Activated CD4-positive, alpha-beta T cell treated with anti-CD3 and anti-CD28 coated beads, Interleukin-2, amount 50 U/mL, for 4 hours (primary cell): ENCODE results near the gene PCGF2.
"Not testable (repeated sequence)": the region's sequence is repeated elsewhere in the genome, so short reads cannot be mapped to it uniquely, and the experiment has no call there.

ENCODE experiments used
- DNase-seq, 2 experiments: peaks; one replicate each; pipeline ENCODE4 v3.0.0-alpha.2; 2020

PCGF2 gene

DNA sequence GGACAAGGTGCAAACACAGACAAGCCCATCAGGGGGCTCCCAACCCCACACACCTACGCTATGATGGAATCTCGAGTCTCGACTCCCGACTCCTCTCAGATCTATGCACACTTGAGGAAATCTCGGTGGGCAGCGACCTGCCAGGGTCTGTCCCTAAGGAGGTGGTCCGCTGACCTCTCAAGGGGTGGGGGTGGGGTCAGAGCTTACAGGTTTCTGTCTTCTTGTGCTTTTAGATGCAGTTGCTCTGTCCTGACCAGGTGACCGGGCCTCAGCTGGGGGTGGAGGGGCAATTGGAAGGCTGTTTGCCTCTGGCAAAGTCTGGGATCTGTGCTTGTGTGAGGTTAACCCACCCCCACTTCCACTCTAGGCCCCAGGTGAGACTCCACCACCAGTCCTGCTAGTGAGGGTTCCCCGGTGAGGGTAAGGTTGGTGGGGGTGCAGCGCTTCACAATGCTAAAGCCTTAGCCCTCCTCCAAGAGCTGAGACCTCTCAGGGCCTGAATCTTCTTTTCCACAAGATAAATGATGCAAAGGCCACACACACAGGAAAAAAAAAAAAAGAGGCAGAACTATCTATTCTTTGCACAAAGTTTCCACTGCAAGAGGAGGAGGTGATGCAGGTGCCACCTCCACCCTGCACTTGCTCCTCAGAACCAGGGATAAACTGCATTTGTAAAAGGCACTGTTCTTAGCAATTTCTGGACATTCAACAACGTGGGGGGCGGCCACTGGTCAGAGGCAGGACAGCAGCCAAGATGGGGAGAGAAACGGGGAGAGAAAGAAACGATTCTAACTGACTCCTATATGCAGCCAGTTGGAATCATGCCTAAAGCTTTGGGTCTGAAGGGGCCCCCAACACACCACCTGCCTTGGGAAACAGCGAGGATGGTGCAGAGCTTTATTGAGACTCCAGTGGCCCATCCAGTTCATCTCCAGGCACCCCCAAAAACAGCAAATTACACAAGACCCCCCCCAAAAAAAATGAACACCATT is 13.9 kb downstream of the PCGF2 start:
- no peak for DNase-seq

DNA sequence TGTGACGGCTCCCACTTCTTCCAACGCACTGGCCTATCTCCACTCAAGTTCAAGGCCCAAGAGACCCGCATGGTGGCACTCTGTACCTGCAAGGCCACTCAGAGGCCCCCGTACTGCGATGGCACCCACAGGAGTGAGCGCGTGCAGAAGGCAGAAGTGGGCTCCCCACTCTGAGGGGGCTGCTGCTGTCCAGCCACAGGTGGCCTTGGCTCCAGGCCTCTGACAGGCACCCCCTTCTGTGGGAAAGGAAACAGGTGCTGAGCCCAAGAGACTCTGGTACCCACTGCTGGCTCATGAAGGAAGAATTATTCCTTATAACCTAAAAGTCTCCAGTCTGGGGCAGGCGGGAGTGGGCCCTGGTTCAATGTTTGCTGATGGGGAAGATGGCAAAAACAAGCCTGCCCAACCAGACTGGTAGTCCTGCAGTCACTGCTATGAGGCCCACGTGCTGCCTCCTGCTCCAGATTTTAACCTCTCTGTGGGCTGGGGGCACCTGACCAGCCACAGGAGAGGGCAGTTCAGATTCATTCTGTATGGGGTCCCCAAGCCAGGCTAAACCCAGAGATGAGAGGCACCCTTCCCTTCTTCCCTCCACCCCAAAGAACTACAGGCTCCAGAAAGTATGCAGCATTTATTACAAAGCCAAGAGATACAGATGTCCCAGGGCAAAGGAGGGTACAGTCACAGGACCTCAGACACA is 14.7 kb downstream of the PCGF2 start:
- DNase-seq: no peak

DNA sequence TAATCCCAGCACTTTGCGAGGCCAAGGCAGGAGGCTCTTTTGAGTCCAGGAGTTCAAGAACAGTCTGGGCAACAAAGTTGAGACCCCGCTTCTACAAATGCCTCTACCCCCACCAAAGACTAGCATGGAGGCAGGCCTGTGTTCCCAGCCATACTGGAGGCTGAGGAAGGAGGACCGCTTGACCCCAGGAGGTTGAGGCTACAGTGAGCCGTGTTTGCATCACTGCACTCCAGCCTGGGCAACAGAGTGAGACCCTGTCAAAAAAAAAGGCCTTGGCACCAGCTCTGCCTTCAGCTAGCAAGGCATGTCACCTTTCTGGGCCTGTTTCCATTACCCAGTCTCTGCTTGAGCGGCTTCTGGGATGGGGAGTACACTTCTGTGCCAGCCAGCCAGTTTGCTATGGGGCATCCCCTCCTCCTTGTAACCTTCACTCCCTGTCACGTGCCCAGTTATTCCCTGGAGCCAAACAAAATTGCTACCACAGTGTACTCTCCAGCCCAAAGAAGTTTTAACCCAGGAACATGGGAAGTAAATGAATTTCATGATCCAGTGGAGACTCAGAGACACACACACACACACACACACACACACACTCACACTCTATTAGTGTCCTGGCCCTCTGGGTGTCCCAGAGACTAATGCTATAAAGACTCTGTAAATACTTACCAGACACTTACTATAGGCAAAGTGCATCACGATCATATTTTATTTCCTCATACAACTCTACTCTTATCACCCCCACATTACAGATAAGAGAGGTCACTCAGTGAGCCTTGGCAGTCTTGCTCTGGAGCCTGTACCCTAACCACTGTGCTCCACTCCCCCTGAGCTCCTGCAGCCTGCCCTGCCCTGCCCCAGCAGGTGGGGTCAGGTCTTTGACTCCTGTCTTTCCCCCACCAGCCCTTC is 15.5 kb downstream of the PCGF2 start:
- no peak for DNase-seq

DNA sequence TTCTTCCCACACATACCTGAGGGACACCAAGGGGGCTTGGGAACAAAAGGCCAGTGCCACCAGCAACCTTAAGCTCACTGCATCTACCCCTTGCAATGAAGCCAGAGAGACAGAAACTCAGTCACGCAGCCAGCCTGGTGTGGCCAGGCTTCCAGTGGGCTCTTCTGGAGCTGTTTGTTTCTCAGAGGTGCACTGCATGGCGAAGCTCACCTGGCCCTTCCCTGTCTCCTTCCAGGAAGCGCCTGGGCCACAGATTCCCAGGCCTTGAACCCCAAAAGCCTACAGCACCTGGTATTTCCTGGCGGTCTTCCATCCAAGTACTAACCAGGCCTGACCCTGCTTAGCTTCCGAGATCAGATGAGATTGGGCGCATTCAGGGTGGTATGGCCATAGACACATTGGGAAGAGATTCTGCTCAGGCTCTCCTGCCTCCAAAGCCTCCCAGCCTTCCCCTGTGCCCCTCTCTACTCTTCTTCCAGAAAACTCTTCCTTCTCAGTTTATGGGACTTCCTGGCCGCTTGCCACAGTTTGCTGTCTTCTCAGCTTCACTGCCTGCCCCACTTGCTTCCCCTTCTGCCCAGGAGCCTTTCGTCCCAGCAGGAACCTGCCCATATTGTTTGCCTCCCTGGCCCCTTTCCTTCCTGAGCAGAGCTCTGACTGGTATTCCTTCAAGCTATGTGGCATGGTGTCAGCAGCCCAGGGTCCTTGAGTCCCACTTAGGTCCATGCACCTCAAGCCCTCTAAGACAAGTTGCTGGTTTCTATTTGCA is 16.4 kb downstream of the PCGF2 start:
- DNase-seq: no peak

DNA sequence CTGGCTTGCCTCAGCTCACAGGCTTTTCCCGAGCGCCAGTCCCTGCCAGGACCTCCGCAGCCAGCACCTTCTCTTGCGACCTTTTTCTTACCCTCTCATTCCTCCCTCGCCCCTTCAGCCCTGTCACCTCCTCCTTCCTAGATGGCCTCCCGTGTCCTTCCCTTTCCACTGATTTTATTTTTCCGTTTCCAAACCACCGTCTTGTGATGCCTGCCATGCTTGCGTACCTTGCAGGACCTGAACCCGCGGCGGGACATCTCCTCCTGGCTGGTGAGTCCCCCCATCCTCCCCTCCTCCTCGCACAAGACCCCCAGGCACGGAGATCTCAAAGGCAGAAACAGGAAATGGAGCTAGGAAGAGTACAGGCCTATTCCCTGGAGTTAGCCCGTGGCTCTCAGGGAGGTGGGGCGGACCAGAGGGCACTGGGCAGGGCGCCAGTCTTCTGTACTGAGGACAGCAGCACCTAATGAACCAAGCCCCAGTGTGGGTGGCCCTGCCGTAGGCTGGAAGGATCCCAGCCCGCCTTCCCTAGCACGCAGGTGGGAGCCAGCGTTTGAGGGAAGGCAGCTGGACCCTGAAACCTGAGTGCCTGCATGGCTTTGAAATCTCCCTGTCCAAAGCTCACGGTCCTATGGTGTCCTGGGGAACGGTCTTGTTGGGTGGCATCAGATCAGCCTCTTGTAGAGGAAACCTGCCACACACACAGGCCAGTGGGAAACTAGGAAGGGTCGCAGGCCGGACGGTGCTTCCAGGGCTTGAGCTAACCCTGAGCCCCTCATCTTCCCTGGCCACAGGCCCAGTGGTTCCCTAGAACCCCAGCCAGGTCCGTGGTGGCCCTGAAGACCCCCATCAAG is 17.4 kb downstream of the PCGF2 start:
- no peak for DNase-seq

DNA sequence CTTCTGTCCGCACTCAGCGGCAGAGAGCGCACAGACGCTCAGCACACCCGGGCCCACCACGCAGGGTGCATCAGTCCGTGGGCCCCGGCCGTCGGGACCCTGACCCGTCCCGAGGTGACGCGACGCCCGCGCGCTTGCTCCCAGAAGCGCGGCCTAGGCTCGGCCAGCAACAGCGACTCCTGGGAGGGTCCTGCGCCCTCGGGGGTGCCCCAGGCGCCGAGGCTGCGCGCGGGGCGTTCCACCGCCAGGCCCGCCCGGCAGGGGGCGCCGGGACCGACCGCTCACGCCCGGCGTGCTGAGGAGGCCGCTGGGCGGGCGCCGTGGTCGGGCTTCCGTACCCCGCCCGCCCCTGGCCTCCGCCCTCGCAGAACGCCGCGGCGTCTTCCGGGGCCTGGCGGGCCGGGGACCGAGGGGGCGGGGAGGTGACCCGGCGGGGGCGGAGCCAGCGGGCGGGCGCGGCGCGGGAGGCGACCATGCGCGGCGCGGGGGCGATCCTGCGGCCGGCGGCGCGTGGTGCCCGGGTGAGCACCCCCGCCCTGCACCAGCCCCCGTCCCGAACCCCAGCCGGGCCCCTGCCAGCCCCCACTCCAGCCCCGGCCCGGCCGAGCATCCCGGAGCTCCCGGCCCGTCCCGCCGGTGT is 18.1 kb downstream of the PCGF2 start, which contains the start of gene CISD3:
Gene CISD3, plus strand, starts transcription at position 456 of the 640 bp plus-strand sequence. Its CDS starts 18 bp downstream, at position 474.
- DNase-seq: peak; percentile 74 to 78

DNA sequence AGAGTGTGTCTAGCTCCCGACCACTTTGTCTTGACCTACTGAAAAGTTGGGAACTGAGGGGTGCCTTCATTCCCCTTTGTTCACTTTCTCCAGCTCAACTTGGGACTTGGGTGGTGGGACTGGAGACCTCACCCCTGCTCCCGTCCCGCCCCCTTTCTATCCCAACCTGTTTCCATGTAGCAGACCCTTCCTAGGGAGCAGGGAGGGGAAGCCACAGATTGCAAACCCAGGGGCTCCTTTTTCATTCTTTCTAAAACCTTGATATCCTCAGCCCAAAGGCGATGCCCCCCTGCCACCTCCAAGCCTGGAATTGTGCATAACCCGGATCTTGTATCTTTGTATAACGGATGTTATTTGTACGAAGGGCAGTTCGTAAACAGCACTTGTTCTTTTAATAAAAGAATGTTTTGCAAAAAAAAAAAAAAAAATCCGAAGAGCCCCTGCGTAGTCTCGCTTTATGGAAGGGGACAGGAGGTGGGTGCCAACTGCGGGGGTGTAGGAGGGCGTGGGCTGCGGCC is 18.7 kb downstream of the PCGF2 start:
- no peak for DNase-seq

DNA sequence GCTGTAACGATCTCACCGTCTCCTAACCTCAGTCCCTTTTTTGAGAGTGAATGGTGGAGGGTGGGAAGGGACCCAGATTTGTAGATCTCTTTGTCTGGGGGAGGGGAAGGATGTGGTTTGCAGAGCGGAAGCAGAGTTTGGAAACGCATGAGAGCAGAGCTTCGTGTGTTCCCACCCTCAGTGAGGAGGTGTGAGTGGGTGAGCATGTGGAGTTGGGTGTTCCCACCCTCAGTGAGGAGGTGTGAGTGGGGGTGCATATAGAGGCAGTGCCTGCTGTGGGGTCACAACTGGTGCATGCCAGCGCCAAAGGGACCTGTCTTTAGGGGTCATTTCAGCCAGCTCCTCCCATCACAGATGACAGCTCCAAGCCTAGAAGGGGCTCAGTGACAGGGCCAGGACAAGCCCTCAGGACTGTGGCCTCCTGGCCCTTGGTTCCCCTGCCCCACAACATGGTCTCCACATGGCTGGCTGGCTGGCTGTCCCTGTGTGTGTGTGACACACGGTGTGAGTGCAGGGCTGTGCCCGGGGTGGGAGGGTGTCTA is 19.8 kb downstream of the PCGF2 start:
- DNase-seq: peak; percentile 66 to 75

DNA sequence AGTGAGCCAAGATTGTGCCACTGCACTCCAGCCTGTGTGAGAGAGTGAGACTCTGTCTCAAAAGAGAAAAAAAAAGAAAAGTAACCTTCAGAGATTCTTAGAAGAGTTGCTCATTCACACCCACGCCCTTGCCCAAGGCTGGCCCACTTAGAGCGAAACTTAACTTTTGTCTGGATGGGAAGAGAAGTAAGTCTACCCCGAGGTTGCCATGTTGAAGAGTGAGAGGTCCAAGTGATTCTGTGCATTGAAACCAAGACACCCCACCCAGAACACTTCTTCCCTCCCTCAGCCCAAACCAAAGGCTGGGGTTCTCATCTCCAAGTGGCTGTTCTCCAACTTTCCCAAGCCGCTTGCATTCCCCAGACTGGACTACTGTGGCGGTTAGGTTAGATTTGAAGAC is 20.4 kb downstream of the PCGF2 start:
- DNase-seq: peak; percentile 77 to 82

DNA sequence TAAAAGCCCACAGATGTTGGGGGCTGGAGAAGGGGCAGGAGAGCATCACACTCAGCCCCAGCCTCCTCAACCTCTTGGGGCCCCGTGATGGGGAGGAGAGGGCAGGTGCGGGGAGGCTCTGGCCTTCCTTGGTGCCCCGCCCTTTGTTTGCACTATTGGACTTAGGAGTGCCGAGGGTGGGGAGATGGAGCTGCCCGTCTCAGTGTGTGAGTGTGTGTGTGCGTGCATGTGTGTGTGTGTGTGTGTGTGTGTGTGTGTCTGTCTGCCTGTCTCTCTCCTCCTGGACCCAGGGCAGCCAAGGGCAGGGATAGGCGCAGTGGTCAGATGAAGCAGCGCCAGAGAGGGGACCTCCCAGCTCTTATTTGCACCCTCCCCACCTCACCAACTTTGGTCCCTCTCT is 22.0 kb downstream of the PCGF2 start:
- DNase-seq: not testable (repeated sequence)

DNA sequence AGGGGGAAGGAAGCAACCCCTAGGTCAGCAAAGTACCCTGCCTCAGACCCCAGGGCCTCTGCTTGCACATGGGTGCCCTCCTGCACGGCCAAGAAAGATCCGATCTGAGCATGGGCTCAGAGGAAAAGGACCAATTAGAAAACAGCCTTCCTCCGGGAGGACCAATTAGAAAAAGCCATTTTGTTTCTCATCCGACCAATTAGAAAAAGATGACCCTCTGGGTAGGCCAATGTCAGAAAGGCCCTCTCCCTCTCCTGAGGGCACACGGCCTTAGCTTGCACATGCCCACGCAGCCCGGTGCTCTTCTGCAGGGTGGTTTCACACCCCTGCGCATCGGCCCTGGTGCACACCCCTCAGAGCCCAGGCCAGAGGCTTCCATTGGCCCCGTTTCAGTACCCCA is 23.1 kb downstream of the PCGF2 start:
- DNase-seq: no peak

DNA sequence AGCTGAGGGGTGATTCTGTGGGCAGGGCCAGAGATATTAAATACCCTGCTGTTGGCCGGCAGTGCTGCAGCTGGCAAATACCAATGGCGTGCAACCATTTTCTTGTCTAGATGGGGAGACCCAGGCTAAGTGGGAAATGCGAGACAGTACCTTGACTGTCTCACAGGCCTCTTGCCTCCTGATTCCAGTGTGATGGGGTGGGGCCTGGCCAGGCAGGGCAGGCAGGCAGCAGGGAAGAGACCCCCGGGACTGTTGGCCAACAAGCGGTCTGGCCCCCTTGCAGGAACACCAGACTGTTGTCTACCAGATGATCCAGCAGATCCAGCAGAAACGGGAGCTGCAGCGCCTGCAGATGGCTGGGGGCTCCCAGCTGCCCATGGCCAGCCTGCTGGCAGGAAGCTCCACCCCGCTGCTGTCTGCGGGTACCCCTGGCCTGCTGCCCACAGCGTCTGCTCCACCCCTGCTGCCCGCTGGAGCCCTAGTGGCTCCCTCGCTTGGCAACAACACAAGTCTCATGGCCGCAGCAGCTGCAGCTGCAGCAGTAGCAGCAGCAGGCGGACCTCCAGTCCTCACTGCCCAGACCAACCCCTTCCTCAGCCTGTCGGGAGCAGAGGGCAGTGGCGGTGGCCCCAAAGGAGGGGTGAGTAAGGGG is 23.7 kb downstream of the PCGF2 start:
- DNase-seq: no peak

DNA sequence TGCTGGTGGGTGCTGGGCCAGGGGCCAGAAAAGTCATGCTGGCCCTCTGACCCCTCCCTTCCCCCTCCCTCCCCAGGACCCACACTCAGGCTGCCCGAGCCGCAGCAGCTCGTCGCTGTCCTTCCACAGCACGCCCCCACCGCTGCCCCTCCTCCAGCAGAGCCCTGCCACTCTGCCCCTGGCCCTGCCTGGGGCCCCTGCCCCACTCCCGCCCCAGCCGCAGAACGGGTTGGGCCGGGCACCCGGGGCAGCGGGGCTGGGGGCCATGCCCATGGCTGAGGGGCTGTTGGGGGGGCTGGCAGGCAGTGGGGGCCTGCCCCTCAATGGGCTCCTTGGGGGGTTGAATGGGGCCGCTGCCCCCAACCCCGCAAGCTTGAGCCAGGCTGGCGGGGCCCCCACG is 26.3 kb downstream of the PCGF2 start:
- DNase-seq: no peak

DNA sequence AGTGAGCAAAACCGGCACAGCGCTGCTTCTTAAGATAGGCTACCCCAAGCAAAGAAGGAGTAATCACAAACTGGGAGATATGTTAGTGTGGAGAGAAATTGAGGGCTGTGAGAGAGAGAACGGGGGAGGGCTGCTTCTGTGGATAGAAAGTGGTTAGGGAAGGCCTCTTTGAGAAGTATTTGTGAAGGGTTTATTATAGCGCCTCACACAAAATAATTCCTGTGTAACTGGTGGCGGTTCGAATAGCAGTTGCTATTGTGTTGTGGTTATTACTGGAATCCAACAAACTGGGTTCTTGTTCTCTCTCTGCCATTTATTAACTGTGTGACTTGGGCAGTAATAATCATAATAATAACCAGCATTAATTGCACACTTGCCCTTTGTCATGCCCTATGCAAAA is 27.2 kb downstream of the PCGF2 start:
- no peak for DNase-seq

DNA sequence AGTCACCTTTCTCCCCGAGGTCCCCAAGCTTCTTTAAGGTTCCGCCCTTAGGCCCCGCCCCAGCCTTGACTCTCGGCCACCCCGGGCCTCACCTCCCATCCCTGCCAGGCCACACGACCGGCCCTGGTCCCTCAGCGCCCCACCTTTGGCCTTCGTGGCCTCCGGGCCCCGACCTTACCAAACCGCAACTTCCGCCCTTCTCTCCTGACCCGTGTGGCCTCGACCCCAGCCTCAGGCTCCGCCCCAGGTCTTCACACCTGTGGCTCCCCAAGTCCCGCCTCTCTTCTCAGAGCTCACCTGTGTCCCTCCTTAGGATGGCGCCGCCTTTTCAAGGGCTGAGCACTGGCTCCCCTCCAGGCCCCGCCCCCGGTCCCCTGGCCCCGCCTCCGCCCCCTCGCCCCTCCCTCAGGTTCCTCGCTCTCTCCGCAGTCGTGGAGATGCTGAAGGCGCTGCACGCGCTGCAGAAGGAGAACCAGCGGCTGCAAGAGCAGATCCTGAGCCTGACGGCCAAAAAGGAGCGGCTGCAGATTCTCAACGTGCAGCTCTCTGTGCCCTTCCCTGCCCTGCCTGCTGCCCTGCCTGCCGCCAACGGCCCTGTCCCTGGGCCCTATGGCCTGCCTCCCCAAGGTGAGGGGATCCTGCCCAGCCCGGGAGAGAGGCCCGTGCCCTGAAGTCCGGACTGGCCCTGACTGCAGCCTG is 28.0 kb downstream of the PCGF2 start:
- no peak for DNase-seq

DNA sequence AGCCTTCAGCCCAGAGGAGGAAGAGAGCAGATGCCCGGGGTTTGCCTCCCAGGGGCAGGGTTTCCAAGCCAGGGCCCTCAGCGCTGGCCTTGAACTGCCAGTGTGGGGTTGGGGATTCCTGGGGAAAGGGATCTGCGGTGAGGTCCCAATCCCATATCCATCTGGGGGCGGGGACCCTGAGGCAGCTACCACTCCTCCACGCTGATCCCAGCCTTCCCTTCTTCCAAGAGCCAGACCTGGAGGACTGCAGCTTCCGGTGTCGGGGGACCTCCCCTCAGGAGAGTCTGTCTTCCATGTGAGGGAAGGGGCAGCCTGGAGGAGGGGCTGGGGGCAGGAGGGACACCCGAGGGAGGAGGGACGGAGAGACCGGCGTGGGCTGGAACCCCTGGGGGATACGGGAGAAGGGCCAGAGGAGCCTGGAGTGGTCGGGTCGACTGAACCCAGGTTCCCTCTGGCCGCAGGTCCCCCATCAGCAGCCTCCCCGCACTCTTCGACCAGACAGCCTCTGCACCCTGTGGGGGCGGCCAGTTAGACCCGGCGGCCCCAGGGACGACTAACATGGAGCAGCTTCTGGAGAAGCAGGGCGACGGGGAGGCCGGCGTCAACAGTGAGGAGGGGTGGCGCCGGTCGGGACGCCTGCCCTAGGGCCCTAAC is 28.7 kb downstream of the PCGF2 start:
- DNase-seq: no peak

DNA sequence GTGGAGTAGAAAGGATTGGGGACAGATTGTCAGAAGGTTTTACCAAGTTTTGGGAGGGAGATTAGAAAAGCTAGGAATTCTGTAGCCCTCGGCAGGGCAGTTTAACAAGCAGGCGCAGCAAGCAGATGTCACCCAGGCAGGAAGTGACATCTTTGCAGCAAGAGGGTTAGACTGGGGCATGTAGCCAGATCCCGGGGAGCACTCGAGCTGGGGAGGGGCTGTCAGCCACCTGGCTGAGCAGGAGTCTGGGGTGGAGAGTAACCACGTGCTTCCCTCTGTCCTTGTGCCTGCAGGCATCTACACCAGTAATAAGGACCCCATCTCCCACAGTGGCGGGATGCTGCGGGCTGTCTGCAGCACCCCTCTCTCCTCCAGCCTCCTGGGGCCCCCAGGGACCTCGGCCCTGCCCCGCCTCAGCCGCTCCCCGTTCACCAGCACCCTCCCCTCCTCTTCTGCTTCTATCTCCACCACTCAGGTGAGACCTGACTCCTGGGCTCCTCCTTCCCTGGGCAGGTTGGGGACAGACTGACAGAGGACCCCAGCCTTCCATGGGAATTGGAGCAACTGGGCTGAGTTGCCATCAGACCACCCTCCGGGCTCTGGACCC is 30.9 kb downstream of the PCGF2 start:
- no peak for DNase-seq
